ENCODE measurements around the gene SLC44A3. TPM values are rescaled to one million over a fixed set of nuclear protein-coding genes. Genes with fewer than 3 reads are reported as not detected.

The SLC44A3 gene
- polyA plus RNA-seq, 3 donors: not detected

- peak overlapping the region in 1 of 2 donors; percentile 69 for H3K27ac ChIP-seq (ENCODE audit: low read depth in 1 of 2, low read length in 2 of 2)
- intact Hi-C loops (cut with micrococcal nuclease): loop anchor here (5.0 kb wide), 3 partner anchors 35 to 250 kb away; partner anchors contain the start of gene F3 (in 1 of the 2)
- peaks cover 0 to 5% (median 0%) of the 10 kb centered on the region in 7 donors for H3K9me3 Mint-ChIP-seq
- no peak overlapping the region for H3K9ac ChIP-seq (ENCODE audit: insufficient read depth, low read length, poor library complexity, severe bottlenecking)
- no peaks in the 10 kb centered on the region for H4K20me1 ChIP-seq (ENCODE audit: insufficient read depth, low read length)
- peaks cover 0 to 2% of the 10 kb centered on the region in 2 donors for H3K36me3 Mint-ChIP-seq
- peaks cover 50 to 55% of the 10 kb centered on the region in 2 donors for H3K4me1 ChIP-seq (ENCODE audit: control insufficient read depth in 1 of 2, insufficient read depth in 2 of 2, low read length in 2 of 2)
- peak; percentile 75 to 95 (median 88) for DNase-seq
- no peaks in the 10 kb centered on the region for H3K79me2 ChIP-seq (ENCODE audit: insufficient read depth, low read length)
- H3K4me3 ChIP-seq (replicated peaks in 1 of 3; ENCODE audit: low read depth in 2 of 3, low read length in 3 of 3): peak overlapping the region in 1 of 3 experiments; percentile 2
- TF ChIP-seq CTCF (IDR thresholded peaks at IDR 0.05): peak; percentile 60
- peaks cover 51% of the 10 kb centered on the region for H3K4me1 Mint-ChIP-seq
- no peaks in the 10 kb centered on the region for H3K36me3 ChIP-seq (replicated peaks in 1 of 2; ENCODE audit: control insufficient read depth in 1 of 2, insufficient read depth in 2 of 2, low read length in 2 of 2)
- H3K27me3 Mint-ChIP-seq (ENCODE audit: low read depth in 3 of 3): peaks cover 0 to 2% (median 0%) of the 10 kb centered on the region in 3 donors
- no peak overlapping the region for H2AFZ ChIP-seq (ENCODE audit: insufficient read depth, low read depth, low read length, poor library complexity, severe bottlenecking)
- peak overlapping the region in 1 of 2 donors; percentile 42 for H3K4me3 Mint-ChIP-seq
- H3K9me3 ChIP-seq (replicated peaks in 1 of 2; ENCODE audit: control insufficient read depth in 1 of 2, insufficient read depth in 1 of 2, low read length in 2 of 2): no peaks in the 10 kb centered on the region
- peak overlapping the region; percentile 32 for H3K4me2 ChIP-seq (replicated peaks; ENCODE audit: extremely low read depth, low read length, poor library complexity, severe bottlenecking)
- H3K27ac Mint-ChIP-seq: peak overlapping the region; percentile 73 to 90 (median 81)
- no peaks in the 10 kb centered on the region for H3K27me3 ChIP-seq (ENCODE audit: control insufficient read depth in 2 of 2, insufficient read depth in 2 of 2, low read length in 2 of 2)
- WGBS (ENCODE audit: insufficient coverage): 0% methylated on average over 1 of the region's 5 CpGs
Measured at GRCh38 chr1:94792473-94793295, 27.5 kb upstream of the SLC44A3 start.

- H3K4me3 Mint-ChIP-seq: peak overlapping the region in 1 of 2 donors; percentile 42
- Histone ChIP-seq H3K27me3 (ENCODE audit: control insufficient read depth in 2 of 2, insufficient read depth in 2 of 2, low read length in 2 of 2) (no peaks in the 10 kb centered on the region), H3K4me1 (ENCODE audit: control insufficient read depth in 1 of 2, insufficient read depth in 2 of 2, low read length in 2 of 2) (peaks cover 55 to 60% of the 10 kb centered on the region in 2 donors), H4K20me1 (ENCODE audit: insufficient read depth, low read length) (no peaks in the 10 kb centered on the region), H3K27ac (ENCODE audit: low read depth in 1 of 2, low read length in 2 of 2) (peak overlapping the region in 1 of 2 donors; percentile 69), H3K4me3 (replicated peaks in 1 of 3; ENCODE audit: low read depth in 2 of 3, low read length in 3 of 3) (peak overlapping the region in 1 of 3 experiments; percentile 2), H3K4me2 (replicated peaks; ENCODE audit: extremely low read depth, low read length, poor library complexity, severe bottlenecking) (no peak overlapping the region), H3K79me2 (ENCODE audit: insufficient read depth, low read length) (no peaks in the 10 kb centered on the region), H2AFZ (ENCODE audit: insufficient read depth, low read depth, low read length, poor library complexity, severe bottlenecking) (no peak overlapping the region), H3K9me3 (replicated peaks in 1 of 2; ENCODE audit: control insufficient read depth in 1 of 2, insufficient read depth in 1 of 2, low read length in 2 of 2) (no peaks in the 10 kb centered on the region), H3K36me3 (replicated peaks in 1 of 2; ENCODE audit: control insufficient read depth in 1 of 2, insufficient read depth in 2 of 2, low read length in 2 of 2) (no peaks in the 10 kb centered on the region), H3K9ac (ENCODE audit: insufficient read depth, low read length, poor library complexity, severe bottlenecking) (no peak overlapping the region)
- DNase-seq: peak in 2 of 3 donors; percentile 5 to 32
- H3K9me3 Mint-ChIP-seq: peaks cover 0 to 5% (median 0%) of the 10 kb centered on the region in 7 donors
- peaks cover 0 to 2% of the 10 kb centered on the region in 2 donors for H3K36me3 Mint-ChIP-seq
- peaks cover 0 to 2% (median 0%) of the 10 kb centered on the region in 3 donors for H3K27me3 Mint-ChIP-seq (ENCODE audit: low read depth in 3 of 3)
- no peak for TF ChIP-seq CTCF (IDR thresholded peaks at IDR 0.05)
- intact Hi-C loops (cut with micrococcal nuclease): loop anchor here (5.0 kb wide), 3 partner anchors 36 to 251 kb away; partner anchors contain the start of gene F3 (in 1 of the 2)
- H3K4me1 Mint-ChIP-seq: peaks cover 57% of the 10 kb centered on the region
- peak overlapping the region; percentile 73 to 90 (median 81) for H3K27ac Mint-ChIP-seq
- 40% methylated on average over 1 of the region's 5 CpGs for WGBS (ENCODE audit: insufficient coverage)
Measured at GRCh38 chr1:94793296-94793656, 26.9 kb upstream of the SLC44A3 start.
